ENCODE data around the gene SLC2A9. TPM values are rescaled to one million over a fixed set of nuclear protein-coding genes. Genes with fewer than 3 reads are reported as not detected.

Gene SLC2A9
- total RNA-seq, 1 donor from 2014 or later: 2.0 TPM

DNA sequence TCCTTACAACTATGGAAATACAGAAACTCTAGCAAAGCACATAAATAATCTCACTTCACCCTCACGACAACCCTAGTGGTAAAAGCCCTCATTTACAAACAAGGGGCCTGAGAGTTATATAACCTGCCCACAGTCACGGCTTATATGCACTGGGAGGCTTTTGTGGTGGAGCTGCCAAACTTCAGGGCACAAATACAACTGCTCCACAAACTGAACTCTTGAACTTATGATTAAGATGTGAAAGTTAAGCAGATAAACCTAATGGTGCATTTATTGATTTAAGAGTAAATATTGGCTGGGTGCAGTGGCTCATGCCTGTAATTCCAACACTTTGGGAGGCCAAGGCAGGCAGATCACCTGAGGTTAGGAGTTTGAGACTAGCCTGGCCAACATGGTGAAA, 19.0 kb downstream of the SLC2A9 start:
- DNase-seq (ENCODE audit: low read depth): no peak
- H3K4me3 ChIP-seq (ENCODE audit: low read depth, low read length): no peak overlapping the region
- TF ChIP-seq, protein P1, sequence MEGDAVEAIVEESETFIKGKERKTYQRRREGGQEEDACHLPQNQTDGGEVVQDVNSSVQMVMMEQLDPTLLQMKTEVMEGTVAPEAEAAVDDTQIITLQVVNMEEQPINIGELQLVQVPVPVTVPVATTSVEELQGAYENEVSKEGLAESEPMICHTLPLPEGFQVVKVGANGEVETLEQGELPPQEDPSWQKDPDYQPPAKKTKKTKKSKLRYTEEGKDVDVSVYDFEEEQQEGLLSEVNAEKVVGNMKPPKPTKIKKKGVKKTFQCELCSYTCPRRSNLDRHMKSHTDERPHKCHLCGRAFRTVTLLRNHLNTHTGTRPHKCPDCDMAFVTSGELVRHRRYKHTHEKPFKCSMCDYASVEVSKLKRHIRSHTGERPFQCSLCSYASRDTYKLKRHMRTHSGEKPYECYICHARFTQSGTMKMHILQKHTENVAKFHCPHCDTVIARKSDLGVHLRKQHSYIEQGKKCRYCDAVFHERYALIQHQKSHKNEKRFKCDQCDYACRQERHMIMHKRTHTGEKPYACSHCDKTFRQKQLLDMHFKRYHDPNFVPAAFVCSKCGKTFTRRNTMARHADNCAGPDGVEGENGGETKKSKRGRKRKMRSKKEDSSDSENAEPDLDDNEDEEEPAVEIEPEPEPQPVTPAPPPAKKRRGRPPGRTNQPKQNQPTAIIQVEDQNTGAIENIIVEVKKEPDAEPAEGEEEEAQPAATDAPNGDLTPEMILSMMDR (conservative IDR thresholded peaks at IDR 0.05; ENCODE audit: low read depth, low read length): no peak

DNA sequence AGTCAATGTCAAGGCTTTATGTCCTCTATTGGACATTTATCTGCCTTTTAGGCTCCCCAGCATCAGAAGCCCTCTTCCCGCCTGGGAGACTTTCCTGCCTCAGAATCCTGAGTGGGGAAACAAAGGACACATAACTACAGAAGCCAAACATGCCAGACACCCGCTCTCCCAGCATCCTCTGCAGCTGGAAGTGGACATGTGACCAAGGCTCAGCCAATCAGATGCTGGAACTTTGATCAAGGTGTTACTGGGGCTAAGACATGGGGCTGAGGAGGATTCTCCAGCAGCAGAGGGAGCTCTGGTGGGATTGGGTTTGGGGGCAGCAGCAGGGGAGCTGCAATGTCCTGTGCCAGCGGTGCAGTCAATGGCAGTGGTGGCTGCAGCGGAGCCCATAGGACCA, 19.5 kb downstream of the SLC2A9 start:
- H3K4me3 ChIP-seq (ENCODE audit: low read depth, low read length): no peak overlapping the region
- TF ChIP-seq, protein P1 (conservative IDR thresholded peaks at IDR 0.05; ENCODE audit: low read depth, low read length): no peak
- no peak for DNase-seq (ENCODE audit: low read depth)

- DNase-seq (ENCODE audit: low read depth): no peak
Observed at GRCh38 chr4:9999956-10000561, 21.2 kb downstream of the SLC2A9 start.

GRCh38 chr4:9997886-9998285, 23.4 kb downstream of the SLC2A9 start:
- H3K4me3 ChIP-seq (ENCODE audit: low read depth, low read length): no peak overlapping the region
- DNase-seq (ENCODE audit: low read depth): no peak
- TF ChIP-seq, protein P1 (conservative IDR thresholded peaks at IDR 0.05; ENCODE audit: low read depth, low read length): no peak

More at GRCh38 chr4:9999956-10000561, 21.2 kb downstream of the SLC2A9 start:
- H3K4me3 ChIP-seq (ENCODE audit: low read depth, low read length): no peak overlapping the region
- TF ChIP-seq, protein P1 (conservative IDR thresholded peaks at IDR 0.05; ENCODE audit: low read depth, low read length): no peak

GRCh38 chr4:9996319-9997110, 24.8 kb downstream of the SLC2A9 start:
- TF ChIP-seq, protein P1 (conservative IDR thresholded peaks at IDR 0.05; ENCODE audit: low read depth, low read length): no peak
- H3K4me3 ChIP-seq (ENCODE audit: low read depth, low read length): no peak overlapping the region
- DNase-seq (ENCODE audit: low read depth): no peak

GRCh38 chr4:9994246-9994847, 26.9 kb downstream of the SLC2A9 start:
- DNase-seq (ENCODE audit: low read depth): no peak
- TF ChIP-seq, protein P1 (conservative IDR thresholded peaks at IDR 0.05; ENCODE audit: low read depth, low read length): no peak
- no peak overlapping the region for H3K4me3 ChIP-seq (ENCODE audit: low read depth, low read length)
